Endothelial cell of umbilical vein (primary cell): ENCODE measurements around the gene BAZ1A.

Source experiments
- CTCF ChIP-seq, 2 donors: IDR thresholded peaks; 1 replicate in 1 of 2; 2 replicates in 1 of 2; pipeline ENCODE4 v1.5.1; 2011; ENCODE audit warnings: low read length in 2 of 2, mild to moderate bottlenecking in 2 of 2, moderate library complexity in 2 of 2, control low read depth in 1 of 2, inconsistent platforms in 1 of 2, low read depth in 1 of 2; ENCODE audit not compliant: insufficient read depth in 1 of 2; ENCODE audit errors: extremely low read depth in 1 of 2
- EZH2 ChIP-seq: IDR thresholded peaks from 2 replicates; pipeline ENCODE4 v1.6.1; 2012; ENCODE audit warnings: borderline replicate concordance, low read depth, mild to moderate bottlenecking, moderate library complexity, low read length, inconsistent platforms; ENCODE audit not compliant: severe bottlenecking
- JUN ChIP-seq: IDR thresholded peaks from 2 replicates; pipeline ENCODE4 v1.6.1; 2011; ENCODE audit warnings: borderline replicate concordance, low read depth; ENCODE audit not compliant: insufficient read length, insufficient read depth
- MYC ChIP-seq: IDR thresholded peaks from one replicate; pipeline ENCODE4 v1.6.1; 2011; ENCODE audit warnings: mild to moderate bottlenecking, low read depth, low read length
- POLR2A ChIP-seq: IDR thresholded peaks from 2 replicates; pipeline ENCODE4 v1.6.1; 2012; ENCODE audit warnings: low read depth, mild to moderate bottlenecking, control low read depth, low read length

GRCh38 chr14:34711796-34712712 lies 163.1 kb downstream of the BAZ1A start:
- TF ChIP-seq POLR2A: no peak
- TF ChIP-seq EZH2: no peak
- no peak for TF ChIP-seq CTCF (IDR thresholded peaks at IDR 0.05; ENCODE audit: extremely low read depth in 1 of 2, insufficient read depth in 1 of 2, low read depth in 1 of 2, low read length in 2 of 2)
- no peak for TF ChIP-seq JUN
- no peak for TF ChIP-seq MYC
